ACC112 (cell line): ENCODE results near the gene THPO.

Experiments
- H2AFZ ChIP-seq: fragments of 200-600 bp; sonication (generic); one replicate; pipeline ENCODE4 v1.6.0; 2017; ENCODE audit warnings: antibody characterized with exemption, low read length; ENCODE audit not compliant: unreplicated experiment
- H3K27ac ChIP-seq: fragments of 200-600 bp; sonication (generic); 2 replicates; pipeline ENCODE4 v1.5.1; 2014; ENCODE audit warnings: low read depth, mild to moderate bottlenecking, antibody characterized with exemption, low read length, moderate library complexity
- H3K27me3 ChIP-seq: fragments of 200-600 bp; sonication (generic); 2 replicates; pipeline ENCODE4 v1.6.1; 2014; ENCODE audit warnings: mild to moderate bottlenecking, antibody characterized with exemption, low read length, moderate library complexity, mixed read lengths; ENCODE audit not compliant: insufficient read depth
- H3K36me3 ChIP-seq: fragments of 200-600 bp; sonication (generic); 2 replicates; pipeline ENCODE4 v1.6.1; 2016; ENCODE audit warnings: mild to moderate bottlenecking, antibody characterized with exemption, low read length, moderate library complexity, mixed read lengths; ENCODE audit not compliant: insufficient read depth
- H3K4me1 ChIP-seq: fragments of 200-600 bp; sonication (generic); one replicate; pipeline ENCODE4 v1.6.1; 2016; ENCODE audit warnings: low read length, mixed read lengths; ENCODE audit not compliant: insufficient read depth, unreplicated experiment, control insufficient read depth
- H3K4me3 ChIP-seq: fragments of 200-600 bp; sonication (generic); 2 replicates; pipeline ENCODE4 v1.5.1; 2014; ENCODE audit warnings: mild to moderate bottlenecking, low read depth, low read length
- H3K79me2 ChIP-seq: fragments of 200-600 bp; sonication (generic); one replicate; pipeline ENCODE4 v1.6.0; 2016; ENCODE audit warnings: low read length; ENCODE audit not compliant: control insufficient read depth, unreplicated experiment, insufficient read depth

THPO gene

GRCh38 chr3:184327171-184327570 lies 50.8 kb downstream of the THPO start:
- H3K4me1 ChIP-seq: peaks cover 18% of the 10 kb centered on the region
- H3K79me2 ChIP-seq: peaks cover 67% of the 10 kb centered on the region
- peaks cover 90% of the 10 kb centered on the region for H3K36me3 ChIP-seq
- no peaks in the 10 kb centered on the region for H3K27me3 ChIP-seq
- H2AFZ ChIP-seq: no peak overlapping the region
- H3K27ac ChIP-seq: no peak overlapping the region
- no peak overlapping the region for H3K4me3 ChIP-seq

- peaks cover 90% of the 10 kb centered on the region for H3K36me3 ChIP-seq
- H3K4me1 ChIP-seq: peaks cover 8% of the 10 kb centered on the region
- H3K4me3 ChIP-seq: no peak overlapping the region
- no peaks in the 10 kb centered on the region for H3K27me3 ChIP-seq
- no peak overlapping the region for H2AFZ ChIP-seq
- H3K79me2 ChIP-seq: peaks cover 76% of the 10 kb centered on the region
- no peak overlapping the region for H3K27ac ChIP-seq
These were observed 52.2 kb downstream of the THPO start for GRCh38 chr3:184325715-184326369.

GRCh38 chr3:184325269-184325668 lies 52.7 kb downstream of the THPO start:
- no peak overlapping the region for H3K4me3 ChIP-seq
- H3K36me3 ChIP-seq: peaks cover 92% of the 10 kb centered on the region
- peaks cover 13% of the 10 kb centered on the region for H3K4me1 ChIP-seq
- no peak overlapping the region for H3K27ac ChIP-seq
- H3K27me3 ChIP-seq: no peaks in the 10 kb centered on the region
- H3K79me2 ChIP-seq: peaks cover 81% of the 10 kb centered on the region
- no peak overlapping the region for H2AFZ ChIP-seq

DNA sequence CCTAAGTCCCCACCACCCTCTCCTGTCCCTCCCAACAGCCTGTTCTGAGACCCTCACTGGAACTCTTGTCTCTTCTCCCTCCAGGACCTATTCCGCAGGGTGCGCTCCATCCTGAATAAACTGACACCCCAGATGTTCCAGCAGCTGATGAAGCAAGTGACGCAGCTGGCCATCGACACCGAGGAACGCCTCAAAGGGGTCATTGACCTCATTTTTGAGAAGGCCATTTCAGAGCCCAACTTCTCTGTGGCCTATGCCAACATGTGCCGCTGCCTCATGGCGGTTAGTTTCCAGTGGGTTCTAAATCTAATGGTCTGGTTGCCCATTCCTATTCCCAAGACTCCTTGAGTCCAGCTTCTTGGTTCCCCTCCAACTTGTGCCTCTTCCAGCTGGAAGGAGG lies 54.3 kb downstream of the THPO start:
- Histone ChIP-seq H3K27me3 (no peaks in the 10 kb centered on the region), H3K27ac (no peak overlapping the region), H3K4me1 (peaks cover 26% of the 10 kb centered on the region), H2AFZ (no peak overlapping the region), H3K79me2 (peaks cover 90% of the 10 kb centered on the region), H3K36me3 (peaks cover 81% of the 10 kb centered on the region), H3K4me3 (no peak overlapping the region)

DNA sequence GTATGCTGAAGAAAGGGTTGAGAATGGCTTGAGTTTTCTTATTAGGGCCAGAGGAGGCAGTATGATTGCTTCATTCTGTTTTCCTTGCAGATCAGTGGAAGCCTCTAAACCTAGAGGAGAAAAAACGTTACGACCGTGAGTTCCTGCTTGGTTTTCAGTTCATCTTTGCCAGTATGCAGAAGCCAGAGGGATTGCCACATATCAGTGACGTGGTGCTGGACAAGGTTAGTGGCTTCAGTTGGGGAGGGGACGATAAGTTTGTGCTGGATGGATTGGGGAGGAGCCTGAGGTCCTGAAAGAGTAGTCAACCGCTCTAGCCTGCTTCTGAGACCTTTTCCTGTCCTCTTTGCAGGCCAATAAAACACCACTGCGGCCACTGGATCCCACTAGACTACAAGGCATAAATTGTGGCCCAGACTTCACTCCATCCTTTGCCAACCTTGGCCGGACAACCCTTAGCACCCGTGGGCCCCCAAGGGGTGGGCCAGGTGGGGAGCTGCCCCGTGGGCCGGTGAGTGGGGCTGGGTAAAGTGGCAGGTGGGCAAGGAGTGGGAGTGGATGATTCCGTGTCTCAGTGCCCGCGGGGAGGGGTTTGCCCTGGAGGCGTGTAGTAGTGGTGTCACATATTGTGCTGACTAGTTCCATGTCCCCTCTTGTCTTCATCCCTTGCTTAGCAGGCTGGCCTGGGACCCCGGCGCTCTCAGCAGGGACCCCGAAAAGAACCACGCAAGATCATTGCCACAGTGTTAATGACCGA lies 55.1 kb downstream of the THPO start:
- Histone ChIP-seq H3K4me3 (no peak overlapping the region), H2AFZ (no peak overlapping the region), H3K27me3 (no peaks in the 10 kb centered on the region), H3K36me3 (peaks cover 74% of the 10 kb centered on the region), H3K4me1 (peaks cover 32% of the 10 kb centered on the region), H3K27ac (0 out of 2 replicates have a peak overlapping the region, but pooled peaks have one; percentile 9), H3K79me2 (peaks cover 89% of the 10 kb centered on the region)
